ENCODE measurements around the gene IL4R. TPM values are rescaled to one million over a fixed set of nuclear protein-coding genes. Genes with fewer than 3 reads are reported as not detected.

Gene IL4R
- total and polyA plus RNA-seq, 2 of the 13 experiments (the other 11 are each of a cell fraction or from before 2014, with no cell fraction given): 15.9 to 49.6 TPM

DNA sequence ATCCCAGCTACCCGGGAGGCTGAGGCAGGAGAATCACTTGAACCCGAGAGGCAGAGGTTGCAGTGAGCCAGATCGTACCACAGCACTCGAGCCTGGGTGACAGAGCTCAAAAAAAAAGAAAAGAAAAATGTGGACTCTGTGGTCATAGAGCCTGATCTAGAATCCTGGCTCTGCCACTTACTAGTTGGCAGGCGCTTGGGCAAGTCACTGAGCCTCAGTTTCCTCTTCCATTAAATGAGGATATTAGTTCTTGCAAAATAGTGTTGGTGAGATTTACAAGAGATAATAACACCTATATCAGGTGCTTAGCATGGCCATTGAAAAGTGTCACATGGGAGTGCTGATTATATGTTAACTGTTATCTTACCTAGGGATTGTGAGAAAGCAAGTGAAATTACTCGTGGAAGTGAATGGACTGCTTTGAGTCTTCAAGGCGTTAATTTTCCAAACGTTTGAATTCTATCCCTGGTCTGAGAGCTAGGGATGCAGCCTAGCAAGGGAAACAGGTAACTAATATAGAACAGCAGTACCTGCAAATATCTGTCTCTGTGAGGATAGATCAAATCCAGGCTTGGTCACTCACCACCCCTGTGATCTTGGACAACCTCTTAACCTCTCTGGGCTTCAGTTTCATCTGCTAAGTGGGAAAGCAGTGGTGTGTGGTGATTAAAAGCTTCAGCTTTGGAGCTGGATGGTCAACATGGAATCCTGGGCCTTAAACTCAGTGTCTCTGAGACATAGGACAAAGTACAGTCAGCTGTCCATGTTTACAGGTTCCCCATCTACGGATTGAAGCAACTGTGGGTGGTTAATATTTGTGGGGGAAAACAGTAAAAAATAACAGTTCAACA is 44.2 kb upstream of the IL4R start (continued):
- TF ChIP-seq, protein P1, sequence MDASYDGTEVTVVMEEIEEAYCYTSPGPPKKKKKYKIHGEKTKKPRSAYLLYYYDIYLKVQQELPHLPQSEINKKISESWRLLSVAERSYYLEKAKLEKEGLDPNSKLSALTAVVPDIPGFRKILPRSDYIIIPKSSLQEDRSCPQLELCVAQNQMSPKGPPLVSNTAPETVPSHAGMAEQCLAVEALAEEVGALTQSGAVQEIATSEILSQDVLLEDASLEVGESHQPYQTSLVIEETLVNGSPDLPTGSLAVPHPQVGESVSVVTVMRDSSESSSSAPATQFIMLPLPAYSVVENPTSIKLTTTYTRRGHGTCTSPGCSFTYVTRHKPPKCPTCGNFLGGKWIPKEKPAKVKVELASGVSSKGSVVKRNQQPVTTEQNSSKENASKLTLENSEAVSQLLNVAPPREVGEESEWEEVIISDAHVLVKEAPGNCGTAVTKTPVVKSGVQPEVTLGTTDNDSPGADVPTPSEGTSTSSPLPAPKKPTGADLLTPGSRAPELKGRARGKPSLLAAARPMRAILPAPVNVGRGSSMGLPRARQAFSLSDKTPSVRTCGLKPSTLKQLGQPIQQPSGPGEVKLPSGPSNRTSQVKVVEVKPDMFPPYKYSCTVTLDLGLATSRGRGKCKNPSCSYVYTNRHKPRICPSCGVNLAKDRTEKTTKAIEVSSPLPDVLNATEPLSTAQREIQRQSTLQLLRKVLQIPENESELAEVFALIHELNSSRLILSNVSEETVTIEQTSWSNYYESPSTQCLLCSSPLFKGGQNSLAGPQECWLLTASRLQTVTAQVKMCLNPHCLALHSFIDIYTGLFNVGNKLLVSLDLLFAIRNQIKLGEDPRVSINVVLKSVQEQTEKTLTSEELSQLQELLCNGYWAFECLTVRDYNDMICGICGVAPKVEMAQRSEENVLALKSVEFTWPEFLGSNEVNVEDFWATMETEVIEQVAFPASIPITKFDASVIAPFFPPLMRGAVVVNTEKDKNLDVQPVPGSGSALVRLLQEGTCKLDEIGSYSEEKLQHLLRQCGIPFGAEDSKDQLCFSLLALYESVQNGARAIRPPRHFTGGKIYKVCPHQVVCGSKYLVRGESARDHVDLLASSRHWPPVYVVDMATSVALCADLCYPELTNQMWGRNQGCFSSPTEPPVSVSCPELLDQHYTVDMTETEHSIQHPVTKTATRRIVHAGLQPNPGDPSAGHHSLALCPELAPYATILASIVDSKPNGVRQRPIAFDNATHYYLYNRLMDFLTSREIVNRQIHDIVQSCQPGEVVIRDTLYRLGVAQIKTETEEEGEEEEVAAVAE (CRISPR knock-in tag; IDR thresholded peaks at IDR 0.05; ENCODE audit: borderline replicate concordance): no peak
- TF ChIP-seq, protein P2, sequence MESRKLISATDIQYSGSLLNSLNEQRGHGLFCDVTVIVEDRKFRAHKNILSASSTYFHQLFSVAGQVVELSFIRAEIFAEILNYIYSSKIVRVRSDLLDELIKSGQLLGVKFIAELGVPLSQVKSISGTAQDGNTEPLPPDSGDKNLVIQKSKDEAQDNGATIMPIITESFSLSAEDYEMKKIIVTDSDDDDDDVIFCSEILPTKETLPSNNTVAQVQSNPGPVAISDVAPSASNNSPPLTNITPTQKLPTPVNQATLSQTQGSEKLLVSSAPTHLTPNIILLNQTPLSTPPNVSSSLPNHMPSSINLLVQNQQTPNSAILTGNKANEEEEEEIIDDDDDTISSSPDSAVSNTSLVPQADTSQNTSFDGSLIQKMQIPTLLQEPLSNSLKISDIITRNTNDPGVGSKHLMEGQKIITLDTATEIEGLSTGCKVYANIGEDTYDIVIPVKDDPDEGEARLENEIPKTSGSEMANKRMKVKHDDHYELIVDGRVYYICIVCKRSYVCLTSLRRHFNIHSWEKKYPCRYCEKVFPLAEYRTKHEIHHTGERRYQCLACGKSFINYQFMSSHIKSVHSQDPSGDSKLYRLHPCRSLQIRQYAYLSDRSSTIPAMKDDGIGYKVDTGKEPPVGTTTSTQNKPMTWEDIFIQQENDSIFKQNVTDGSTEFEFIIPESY (CRISPR knock-in tag; IDR thresholded peaks at IDR 0.05): no peak
- TF ChIP-seq ZNF678 (CRISPR knock-in tag; IDR thresholded peaks at IDR 0.05) (no peak), ELF3 (CRISPR knock-in tag; IDR thresholded peaks at IDR 0.05) (peak; percentile 46; the same call in 1 of the 2 replicates), NR2F6 (IDR thresholded peaks at IDR 0.05) (peak; percentile 44; the same call in 1 of the 2 replicates), NR2F6 (CRISPR knock-in tag; IDR thresholded peaks at IDR 0.05) (0 out of 2 replicates have a peak, but pooled peaks have one; percentile 34), HOXA7 (CRISPR knock-in tag; IDR thresholded peaks at IDR 0.05) (no peak), PCBP1 (IDR thresholded peaks at IDR 0.05; ENCODE audit: borderline replicate concordance, low read depth, low read length) (no peak), NAIF1 (CRISPR knock-in tag; IDR thresholded peaks at IDR 0.05; ENCODE audit: borderline replicate concordance) (no peak; the same call in 1 of the 2 replicates), ZNF33B (CRISPR knock-in tag; IDR thresholded peaks at IDR 0.05) (no peak), ZFP82 (CRISPR knock-in tag; IDR thresholded peaks at IDR 0.05; ENCODE audit: borderline replicate concordance) (0 out of 2 replicates have a peak, but pooled peaks have one; percentile 11), ZNF460 (CRISPR knock-in tag; IDR thresholded peaks at IDR 0.05; ENCODE audit: borderline replicate concordance) (no peak), POLR2G (IDR thresholded peaks at IDR 0.05; ENCODE audit: low read depth, low read length) (peak; percentile 45; the same call in 1 of the 2 replicates), SMAD1 (CRISPR knock-in tag; IDR thresholded peaks at IDR 0.05; ENCODE audit: borderline replicate concordance, low read depth) (no peak)
- TF ChIP-seq, protein P3, sequence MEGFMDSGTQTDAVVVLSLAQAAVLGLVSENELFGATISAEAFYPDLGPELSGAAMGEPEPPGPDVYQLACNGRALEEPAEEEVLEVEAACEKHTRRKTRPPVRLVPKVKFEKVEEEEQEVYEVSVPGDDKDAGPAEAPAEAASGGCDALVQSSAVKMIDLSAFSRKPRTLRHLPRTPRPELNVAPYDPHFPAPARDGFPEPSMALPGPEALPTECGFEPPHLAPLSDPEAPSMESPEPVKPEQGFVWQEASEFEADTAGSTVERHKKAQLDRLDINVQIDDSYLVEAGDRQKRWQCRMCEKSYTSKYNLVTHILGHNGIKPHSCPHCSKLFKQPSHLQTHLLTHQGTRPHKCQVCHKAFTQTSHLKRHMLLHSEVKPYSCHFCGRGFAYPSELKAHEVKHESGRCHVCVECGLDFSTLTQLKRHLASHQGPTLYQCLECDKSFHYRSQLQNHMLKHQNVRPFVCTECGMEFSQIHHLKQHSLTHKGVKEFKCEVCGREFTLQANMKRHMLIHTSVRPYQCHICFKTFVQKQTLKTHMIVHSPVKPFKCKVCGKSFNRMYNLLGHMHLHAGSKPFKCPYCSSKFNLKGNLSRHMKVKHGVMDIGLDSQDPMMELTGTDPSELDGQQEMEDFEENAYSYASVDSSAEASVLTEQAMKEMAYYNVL (CRISPR knock-in tag; IDR thresholded peaks at IDR 0.05; ENCODE audit: borderline replicate concordance): peak; percentile 29; the same call in 1 of the 2 replicates
- TF ChIP-seq, protein P4, sequence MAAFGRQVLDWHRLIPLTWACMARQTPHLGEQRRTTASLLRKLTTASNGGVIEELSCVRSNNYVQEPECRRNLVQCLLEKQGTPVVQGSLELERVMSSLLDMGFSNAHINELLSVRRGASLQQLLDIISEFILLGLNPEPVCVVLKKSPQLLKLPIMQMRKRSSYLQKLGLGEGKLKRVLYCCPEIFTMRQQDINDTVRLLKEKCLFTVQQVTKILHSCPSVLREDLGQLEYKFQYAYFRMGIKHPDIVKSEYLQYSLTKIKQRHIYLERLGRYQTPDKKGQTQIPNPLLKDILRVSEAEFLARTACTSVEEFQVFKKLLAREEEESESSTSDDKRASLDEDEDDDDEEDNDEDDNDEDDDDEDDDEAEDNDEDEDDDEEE (CRISPR knock-in tag; IDR thresholded peaks at IDR 0.05): no peak

Data from HepG2 (cell line).